OCI-M2 (cell line): Measurements from ENCODE around the gene KRT84.

Experiments used
- DNase-seq: peaks from one replicate; lab custom pipeline; 2025; ENCODE audit not compliant: unreplicated experiment; lab: John Stamatoyannopoulos, UW

KRT84 gene

DNA sequence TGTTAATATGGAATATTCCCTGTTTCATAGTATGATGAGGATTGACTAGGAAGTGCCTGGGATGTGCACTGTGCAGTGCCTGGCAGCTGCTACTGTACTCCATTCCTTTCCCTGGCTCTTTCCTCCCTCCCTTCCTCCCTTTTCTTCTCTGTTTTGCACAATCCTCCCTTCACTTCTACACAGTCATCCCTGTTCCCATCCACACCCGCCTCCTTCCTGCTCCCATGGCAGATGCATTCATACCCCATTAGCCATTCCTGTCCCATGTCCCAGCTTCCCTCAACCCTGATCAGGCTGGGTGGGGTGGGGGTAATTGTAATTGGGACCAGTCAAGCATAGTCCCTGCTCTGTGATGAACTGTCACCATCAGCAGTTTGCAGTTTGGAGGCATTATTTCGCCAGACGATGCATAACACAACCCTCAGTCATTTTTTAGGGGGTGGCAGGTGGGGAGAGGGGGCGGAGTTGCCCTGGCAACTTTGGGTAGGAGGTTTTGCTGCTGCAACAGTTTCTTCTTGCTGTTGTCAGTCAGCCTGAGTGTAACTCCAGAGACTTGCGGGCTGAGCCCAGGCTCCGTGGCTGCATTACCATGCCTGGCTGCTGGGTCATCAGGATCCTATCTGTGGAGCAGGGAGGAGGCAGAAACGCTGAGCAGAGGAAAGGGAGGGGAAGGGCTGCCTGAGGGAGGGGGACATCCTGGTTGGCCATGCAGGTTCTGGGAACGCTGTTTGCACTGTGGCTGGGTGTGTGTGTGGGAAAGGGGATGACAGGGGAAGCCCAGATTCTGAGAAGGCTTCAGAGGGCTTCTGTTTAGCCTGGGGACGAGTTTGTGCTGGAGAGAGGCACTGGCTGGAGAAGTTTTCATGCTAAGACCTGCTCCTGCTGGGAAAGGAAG, 4.1 kb upstream of the KRT84 start:
- no peak for DNase-seq

DNA sequence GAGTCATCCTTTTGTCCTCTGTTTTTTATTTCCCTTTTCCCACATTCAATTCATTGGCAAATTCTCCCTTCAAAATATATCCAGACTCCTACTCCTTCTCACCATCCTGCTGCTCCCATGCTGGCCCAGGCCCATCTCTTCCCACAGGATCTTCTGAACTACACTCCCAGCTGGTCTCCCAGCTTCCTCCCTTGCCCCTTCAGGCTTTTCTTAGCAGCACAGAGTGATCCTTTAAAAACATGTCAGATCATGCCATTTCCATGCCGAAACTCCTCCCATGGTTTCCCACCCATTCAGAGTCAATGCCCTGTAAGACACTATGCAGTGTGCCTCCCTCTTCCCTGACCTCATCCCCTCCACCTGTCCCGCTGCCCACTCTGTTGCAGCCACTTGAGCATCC, 2.4 kb upstream of the KRT84 start:
- DNase-seq, result no peak

DNA sequence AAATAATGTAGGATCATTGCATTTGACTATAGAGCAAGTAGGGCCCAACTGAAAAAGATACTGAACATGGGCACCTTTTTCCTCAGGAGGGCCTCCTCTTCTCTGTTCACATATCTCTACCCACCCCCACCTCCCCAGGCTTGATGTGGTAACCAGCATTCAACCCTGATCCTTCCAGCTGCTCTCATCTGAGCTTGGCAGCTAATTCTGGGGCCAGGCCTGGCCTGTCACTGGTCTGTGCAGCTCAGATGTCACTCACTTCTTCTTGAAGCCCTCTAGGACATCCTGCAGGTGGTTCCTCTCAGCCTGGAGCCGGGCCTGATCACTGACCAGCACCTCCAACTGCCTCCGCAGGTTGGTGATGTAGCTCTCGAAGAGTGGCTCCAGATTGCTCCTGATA, 2.1 kb downstream of the KRT84 start:
- no peak for DNase-seq

DNA sequence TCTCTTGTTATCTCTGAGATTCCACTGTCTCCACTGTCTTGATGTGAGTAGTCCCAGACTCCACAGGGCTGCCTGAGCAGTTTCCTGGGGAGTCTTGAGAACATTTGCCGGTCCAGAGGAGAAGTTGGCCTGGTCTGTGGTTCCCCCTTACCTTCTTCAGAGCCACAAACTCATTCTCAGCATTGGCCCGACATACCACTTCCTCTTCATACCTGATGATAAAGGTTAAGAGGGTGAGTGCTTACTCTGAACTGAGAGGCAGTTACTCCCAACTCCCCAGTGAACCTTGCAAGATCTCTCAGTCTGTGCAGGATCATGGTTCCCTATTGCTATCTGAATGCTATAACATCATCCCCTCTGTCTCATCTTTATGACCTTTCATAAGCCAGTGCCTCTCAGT, 2.6 kb downstream of the KRT84 start:
- DNase-seq, result no peak

DNA sequence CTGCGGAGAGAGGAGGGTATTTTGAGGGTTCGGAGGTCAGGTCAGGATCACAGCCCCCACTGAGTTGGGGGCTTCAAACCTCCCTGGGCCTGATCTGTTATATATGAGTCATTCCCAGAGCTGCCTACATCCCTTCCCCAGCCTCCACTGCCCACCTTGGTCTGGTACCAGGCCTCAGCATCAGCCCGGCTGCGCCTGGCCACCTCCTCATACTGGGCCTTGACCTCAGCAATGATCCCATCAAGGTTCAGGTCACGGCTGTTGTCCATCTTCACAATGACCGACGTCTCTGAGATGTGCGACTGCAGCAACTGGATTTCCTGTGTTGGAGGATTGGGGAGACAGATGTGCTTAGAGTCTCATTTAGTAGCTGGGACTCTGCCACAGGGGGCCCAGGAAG, 4.2 kb downstream of the KRT84 start:
- DNase-seq, result no peak

DNA sequence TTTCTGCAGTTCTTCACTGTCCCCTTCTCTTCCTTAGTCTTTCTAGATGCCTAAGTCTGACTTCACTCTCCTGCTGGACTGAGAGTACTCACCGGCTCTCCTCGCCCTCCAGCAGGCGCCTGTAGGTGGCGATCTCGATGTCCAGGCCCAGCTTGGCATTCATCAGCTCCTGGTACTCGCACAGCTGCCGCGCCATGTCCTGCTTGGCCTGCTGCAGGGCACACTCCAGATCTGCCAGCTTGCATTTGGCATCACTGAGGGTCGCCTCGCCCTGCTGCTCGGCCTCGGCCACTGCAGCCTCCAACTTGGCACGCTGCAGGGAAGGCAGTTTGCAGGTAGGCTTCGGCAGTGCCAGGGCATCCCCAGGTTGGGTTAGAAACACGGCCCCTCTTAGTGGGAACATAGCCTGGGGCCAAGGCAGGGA, 5.2 kb downstream of the KRT84 start:
- no peak for DNase-seq

DNA sequence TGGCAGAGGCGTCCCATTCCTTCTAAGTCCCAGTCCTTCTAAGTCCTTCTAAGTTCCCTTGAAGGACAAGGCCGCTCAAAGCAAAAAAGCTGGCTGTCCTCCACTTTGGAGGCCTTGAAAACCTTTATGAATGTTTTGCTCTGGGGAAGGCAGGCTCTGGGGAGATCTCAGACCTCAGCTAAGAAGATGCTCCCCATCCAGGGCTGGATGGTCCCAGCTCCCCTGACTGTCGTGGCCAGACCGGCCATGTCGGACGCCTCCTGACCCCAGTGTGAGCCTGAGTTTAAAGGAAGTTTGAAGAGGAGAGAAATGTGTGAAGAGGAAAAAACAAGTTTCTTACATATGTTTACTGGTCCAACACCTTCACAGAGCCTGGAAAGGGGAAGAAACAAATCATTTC, 5.9 kb downstream of the KRT84 start:
- DNase-seq, result no peak

DNA sequence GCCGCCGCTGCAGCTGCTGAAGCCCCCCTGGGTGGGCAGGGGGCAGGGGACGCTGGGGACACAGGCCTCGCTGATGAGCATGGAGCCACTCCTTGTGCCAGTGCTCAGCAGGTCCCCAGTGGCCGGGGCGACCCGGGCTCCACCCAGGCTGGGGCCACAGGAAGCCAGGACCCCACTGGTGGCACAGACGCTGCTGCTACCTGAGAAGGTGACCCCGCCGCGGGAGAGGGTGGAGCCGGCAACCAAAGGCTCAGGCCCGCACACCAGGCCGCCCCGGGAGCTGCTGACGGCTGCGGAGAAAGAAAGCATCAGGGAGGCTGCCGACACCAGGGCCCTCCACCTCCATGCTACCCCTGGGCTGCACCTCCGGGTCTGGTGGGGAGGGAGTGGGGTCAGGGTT, 7.4 kb downstream of the KRT84 start:
- DNase-seq, result no peak

DNA sequence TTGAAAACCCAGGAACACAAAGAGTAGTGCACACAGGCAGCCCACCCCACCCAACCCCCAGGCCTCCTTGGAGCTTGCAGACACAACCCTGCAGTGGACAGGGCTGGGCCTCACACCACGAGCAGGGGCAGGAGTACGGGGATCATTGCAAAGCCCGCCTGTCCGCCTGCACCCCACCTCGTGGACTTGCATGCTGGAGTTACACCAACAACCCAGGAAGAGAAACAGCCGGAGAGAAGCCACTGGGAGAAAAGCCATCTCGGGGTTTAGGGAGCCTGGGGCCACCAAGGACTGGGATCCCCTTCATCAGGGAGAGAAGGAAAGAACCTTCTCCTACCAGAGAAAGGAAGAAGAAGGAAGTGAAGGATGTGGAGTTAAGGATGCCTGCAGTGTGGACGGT, 8.2 kb downstream of the KRT84 start:
- DNase-seq, result no peak

DNA sequence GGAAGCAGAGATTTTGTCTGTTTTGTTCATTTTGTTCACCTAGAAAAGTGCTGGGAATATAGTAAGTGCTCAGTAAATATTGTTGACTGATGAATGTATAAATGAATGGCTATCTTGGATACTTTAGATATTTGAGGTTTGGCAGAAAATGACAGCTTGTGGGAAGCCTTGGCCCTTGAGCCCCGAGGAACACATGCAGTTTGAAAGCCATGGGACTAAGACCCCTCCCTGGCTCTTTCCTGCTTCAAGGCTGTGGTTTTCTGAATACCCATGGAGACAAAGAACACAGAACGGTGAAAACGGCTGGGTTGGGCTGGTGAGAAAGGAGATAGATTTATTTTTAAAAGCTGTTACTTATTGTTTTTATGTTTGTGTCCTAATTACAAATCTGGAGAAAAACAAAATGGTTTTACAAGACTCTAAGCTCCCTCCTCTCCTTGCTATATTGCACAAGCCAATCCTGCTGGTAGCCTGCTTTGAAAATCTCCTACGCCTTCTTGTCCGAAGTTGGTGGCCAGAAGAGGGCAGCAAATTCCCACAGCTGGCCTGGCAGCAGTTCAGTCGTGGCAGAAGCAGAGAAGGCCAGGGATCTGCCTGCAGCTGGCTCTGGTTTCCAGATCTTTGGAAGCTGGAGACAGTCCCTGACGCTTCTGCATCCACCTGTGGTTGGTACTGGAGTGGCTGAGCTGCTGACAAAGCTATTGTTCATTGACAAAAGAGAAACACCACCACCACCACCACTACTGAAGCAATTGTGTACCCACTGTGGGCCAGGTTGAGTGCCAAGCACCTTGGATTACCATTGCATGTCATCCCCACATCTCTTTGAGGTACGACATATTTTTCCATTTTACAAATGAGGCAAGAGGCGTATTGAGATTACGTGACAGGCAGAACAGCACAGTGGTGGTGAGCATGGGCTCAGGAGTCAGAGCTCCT, 13.0 kb downstream of the KRT84 start:
- DNase-seq, result no peak

DNA sequence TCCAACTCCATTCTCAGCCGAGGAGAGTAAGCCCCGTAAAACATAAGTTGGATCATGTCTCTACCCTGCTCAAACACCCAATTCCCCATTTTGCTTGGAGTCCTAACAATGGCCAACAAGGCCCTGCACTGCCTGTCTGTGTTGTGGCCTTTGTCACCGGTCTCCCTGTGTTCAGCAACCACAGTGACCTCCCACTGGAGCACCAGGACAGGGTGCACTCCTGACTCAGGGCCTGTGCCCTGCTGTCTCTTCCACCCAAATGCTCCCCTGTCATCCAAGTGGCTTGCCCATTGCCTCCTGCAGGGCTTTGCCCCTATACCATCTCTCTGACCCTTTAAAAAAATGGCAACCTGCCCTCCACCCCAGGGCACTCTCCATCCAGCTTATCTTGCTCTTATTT, 13.7 kb downstream of the KRT84 start:
- DNase-seq, result no peak

DNA sequence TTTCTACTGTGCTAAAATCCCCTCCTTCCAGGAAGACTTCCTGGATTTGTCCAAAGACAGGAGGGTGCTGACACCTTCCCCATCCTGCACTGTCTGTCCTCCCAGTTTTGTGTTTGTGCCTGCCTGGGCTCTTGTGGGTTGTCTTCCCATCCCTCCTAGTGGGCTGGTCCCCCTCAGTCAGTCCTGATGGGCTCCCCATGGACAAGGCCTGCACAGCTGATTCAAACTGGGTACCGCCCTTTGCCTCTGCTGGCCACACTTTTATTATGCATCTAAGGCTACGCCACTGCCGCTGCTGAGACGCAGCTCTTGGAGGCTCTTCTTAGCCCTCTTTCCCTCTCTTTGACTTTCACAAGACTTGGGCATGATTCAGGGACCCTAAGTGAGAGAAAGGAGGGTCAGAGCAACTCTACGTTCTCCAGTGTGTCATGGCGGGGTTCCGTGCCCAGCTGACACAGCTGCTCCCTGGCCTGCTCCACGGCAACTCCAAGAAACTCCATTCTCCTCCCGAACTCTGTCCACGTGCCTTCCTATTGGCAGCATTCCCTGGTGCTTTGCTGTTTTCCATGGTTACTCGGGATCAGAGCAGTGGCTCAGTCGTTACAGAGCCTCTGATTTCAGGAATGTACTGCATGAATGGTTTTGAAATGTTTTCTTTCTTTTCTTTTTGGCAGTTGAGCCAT, 14.4 kb downstream of the KRT84 start:
- no peak for DNase-seq

DNA sequence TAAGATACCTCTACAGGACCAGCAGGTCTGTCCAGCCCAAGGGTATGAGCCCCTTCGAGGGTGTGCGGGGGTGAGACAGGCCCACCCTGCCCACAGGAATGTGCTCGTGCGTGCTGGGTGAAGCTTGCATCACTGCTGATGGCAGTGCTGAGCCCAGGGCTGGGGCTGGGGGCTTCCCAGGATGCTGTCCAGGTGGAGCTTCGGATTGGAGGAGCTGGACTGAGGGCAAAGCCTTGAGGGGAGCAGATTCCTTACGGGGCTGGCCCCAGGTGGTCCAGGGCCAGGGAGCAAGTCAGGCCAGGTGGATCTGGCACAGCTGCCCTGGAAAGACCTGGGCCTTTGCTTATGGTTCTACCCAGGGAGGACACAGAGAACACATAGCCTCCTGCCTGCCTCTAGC, 15.6 kb downstream of the KRT84 start:
- no peak for DNase-seq

DNA sequence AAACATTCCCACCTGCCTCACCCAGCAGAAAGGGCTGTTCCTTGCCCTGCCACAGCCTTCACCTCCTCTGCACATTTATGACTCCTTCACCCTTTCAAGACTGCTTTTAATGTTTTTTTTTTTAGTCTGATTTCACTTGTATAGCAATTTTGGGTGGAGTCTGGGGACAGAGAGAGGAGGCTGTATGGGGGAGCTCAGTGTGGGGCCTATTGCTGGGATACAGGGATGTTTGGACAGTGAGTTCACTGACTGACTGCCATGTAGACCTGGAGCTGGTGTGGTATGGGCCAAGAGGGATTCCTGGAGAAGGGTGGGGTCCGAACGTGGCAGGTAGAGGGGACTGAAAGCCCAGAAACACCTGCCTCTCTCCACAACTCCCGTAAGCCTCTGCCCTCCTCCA, 16.2 kb downstream of the KRT84 start:
- DNase-seq, result no peak

DNA sequence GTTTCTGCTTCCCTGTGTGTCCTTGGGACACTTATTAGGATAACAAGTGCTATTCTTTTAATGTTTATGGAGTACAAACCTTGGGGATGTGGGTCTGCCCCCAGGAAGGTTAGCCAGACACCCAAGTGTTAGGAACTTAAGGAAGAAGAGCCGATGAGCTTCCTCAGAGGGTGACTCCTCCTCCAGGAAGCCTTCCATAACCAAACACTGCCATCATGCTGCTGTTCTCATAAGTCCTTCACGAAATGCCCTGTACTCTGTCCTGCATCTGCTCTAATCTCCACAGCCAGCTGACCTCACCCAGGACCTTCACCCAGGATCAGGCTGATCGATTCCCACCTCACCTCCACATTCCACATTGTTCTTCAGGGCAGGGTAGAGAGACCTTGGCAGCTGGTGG, 16.9 kb downstream of the KRT84 start:
- DNase-seq, result no peak

DNA sequence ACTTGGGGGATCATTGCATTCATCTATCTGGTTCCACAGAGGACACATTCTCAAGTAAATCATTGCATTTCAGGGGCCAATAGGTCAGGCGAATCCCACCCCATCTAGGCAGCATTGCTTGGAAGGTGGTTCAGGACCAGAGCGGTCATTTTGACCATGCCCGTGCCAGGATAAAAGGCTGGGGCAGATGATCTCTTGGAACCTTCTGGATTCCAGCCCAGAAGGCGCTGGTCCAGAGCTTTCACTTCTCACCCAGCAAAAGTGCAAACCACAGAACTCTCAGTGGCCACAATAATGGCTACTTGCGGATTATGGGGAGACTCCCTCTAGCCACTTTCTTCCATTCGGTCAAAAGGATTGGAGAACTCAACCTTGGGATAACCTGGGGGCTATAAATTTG, 17.6 kb downstream of the KRT84 start:
- DNase-seq, result no peak

DNA sequence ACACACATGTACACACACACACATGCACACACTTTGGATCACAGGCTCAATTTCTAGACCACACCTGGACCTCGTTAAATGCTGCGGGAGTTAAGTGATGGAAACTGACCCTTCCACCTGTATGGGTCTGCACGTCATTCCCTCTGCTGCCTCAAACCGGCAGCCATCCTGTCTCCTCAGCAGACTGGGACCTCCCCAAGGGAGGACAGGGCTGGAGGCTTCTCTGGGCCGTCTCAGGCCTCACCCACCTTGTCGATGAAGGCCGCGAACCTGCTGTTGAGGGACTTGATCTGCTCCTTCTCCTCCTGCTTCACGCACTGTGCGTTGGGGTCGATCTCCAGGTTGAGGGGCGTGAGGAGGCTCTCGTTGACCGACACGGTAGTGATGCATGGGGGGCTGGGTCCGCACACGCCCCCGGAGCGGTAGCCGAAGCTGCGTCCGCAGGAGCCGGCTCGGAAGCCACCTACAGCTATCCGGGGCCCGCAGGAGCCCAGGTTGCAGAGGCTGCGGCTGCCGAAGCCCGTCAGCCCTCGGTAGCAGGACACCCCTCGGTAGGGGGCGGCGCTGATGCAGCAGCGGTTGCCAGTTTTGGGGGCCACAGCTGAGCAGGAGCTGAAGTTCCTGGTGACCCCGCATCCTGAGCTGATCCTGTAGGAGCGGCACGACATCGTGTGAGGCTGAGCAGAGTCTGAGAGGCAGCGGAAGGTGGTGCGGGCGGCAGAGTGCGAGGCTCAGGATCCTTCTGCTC, 18.5 kb downstream of the KRT84 start, which contains the start of gene KRT85:
Gene KRT85 (minus strand): TSS at position 744 of the 748 bp plus-strand sequence. CDS start 76 bp downstream, at position 668.
- DNase-seq, result no peak

DNA sequence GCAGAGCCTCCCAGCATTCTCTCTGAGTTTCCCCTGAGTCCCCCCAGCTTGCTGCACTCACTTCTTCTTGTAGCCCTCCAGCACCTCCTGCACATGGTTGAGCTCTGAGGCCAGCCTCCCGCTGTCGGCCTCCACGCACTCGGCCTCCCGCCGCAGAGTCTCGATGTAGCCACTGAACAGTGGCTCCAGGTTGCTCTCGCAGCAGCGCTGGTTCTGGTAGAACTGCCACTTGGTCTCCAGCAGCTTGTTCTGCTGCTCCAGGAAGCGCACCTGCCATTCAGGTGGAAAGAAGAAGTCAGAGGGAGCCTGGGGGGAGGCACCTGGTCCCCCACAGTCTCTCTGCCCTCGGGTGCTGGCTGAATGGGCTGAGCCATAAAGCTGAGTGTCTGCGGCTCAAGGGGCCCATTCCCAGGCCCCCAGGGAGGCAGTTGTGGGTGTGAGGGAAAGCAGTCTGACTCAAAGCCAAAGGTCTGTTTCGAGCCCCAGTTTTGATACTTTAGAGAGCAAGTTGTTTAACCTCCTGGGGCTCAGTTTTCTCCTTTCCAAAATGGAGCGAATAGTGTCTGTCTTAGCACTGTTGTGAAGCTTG, 20.5 kb downstream of the KRT84 start:
- DNase-seq, result no peak

DNA sequence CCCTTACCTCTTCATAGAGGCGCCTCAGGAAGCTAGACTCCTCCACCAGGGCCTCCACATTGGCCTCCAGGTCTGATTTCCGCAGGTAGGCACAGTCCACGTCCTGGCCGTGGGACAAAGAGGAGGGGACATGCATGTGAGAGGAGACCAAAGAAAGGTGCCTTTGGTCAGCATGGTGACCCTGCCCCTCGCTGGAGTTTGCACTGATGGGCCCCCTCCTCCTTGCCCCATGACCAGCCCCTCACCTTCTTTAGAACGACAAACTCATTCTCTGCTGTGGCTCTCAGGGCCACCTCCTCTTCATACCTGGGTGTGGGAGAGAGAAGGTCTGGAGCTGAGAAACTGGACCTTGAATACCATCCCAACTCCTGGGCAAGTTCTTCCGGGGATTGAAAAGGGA, 21.4 kb downstream of the KRT84 start:
- no peak for DNase-seq

DNA sequence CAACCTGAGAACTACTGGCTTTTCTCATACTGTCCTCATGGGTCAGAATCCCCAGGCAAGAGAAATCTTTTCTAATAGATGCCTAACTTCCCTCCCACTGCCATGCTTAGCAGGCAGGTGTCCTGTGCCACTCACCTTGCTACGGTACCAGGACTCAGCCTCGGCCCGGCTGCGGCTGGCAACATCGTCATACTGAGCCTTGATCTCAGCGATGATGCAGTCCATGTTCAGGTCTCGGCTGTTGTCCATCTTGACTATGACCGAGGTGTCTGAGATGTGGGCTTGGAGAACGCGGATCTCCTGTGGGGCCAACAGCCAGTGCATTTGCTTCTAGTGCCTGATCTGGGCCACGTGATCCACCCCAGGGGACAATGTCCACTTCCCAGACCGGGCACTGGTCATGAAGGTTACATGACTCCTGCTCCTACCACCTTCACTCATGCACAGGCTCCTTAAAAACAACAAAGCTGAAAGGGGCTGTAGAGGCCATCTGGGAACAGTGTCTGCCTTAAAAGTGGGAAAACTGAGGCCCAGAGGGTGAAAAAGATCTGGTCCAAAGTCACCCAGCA, 22.3 kb downstream of the KRT84 start:
- no peak for DNase-seq
